Esophagus squamous epithelium (tissue), 5 donors: ENCODE measurements around the gene PLA2G12A. TPM values are rescaled to one million over a fixed set of nuclear protein-coding genes. Genes with fewer than 3 reads are reported as not detected.

ENCODE experiments used
- DNase-seq: peaks from one replicate; lab custom pipeline; 2025; lab: John Stamatoyannopoulos, UW
- H3K27ac ChIP-seq, 4 donors: fragments of 200-600 bp; sonication (generic); one replicate each; pipeline ENCODE4 v1.5.1; 2016 to 2019; ENCODE audit warnings: mild to moderate bottlenecking in 1 of 4
- H3K27me3 ChIP-seq, 4 donors: fragments of 200-600 bp; sonication (generic); 1 replicate in 3 of 4; 2 replicates in 1 of 4; pipeline versions ENCODE4 v1.5.1 to v1.6.0; 2017 to 2021; ENCODE audit warnings: antibody characterized with exemption in 1 of 4
- H3K36me3 ChIP-seq, 3 donors: fragments of 200-600 bp; sonication (generic); one replicate each; pipeline ENCODE4 v1.5.1; 2016 to 2019
- H3K4me1 ChIP-seq, 3 donors: fragments of 200-600 bp; sonication (generic); one replicate each; pipeline ENCODE4 v1.5.1; 2017 to 2019
- H3K4me3 ChIP-seq, 4 donors: fragments of 200-600 bp; sonication (generic); 1 replicate in 3 of 4; 2 replicates in 1 of 4; pipeline ENCODE4 v1.5.1; 2016 to 2019; ENCODE audit warnings: mild to moderate bottlenecking in 2 of 4, moderate library complexity in 1 of 4
- H3K9me3 ChIP-seq, 3 donors: fragments of 200-600 bp; sonication (generic); one replicate each; pipeline ENCODE4 v1.5.1; 2016 to 2019
- POLR2A ChIP-seq, 4 donors: fragments of 450-650 bp; IDR thresholded peaks; one replicate each; pipeline ENCODE4 v1.6.1; 2017; ENCODE audit warnings: antibody characterized with exemption in 4 of 4, mild to moderate bottlenecking in 4 of 4, moderate library complexity in 3 of 4
- WGBS, 2 donors: methylation state at CpG; one replicate each; pipeline ENCODE4 v1.1.5; 2018; 5-methylcytosine and 5-hydroxymethylcytosine counted together
- intact Hi-C: fragments of 100-400 bp; cut with DNase I; formaldehyde crosslinking; loops from one replicate; pipeline ENCODE4 v1.15.0; 2022
- total RNA-seq, 4 donors: library from RNA; depleted of rRNA; stranded (reverse); fragments of >200 nt; gene quantifications; one replicate each; pipeline ENCODE4 v1.1.0, GENCODE V29; 2016
- TF ChIP-seq, protein P1 (sequence below), 6 experiments: fragments of 450-650 bp in 4 of 6; fragments of 200-600 bp in 2 of 6; sonication (generic) in 2 of 6; IDR thresholded peaks; one replicate each; pipeline ENCODE4 v1.5.1; 2016 to 2019; ENCODE audit warnings: antibody characterized with exemption in 6 of 6, mild to moderate bottlenecking in 4 of 6, moderate library complexity in 4 of 6
- donor health status: DM: yes; HTN: yes; CAD: no.

PLA2G12A gene
- 10 to 100 TPM; 10.8 to 66.6 (median 25.2) TPM for total RNA-seq

DNA sequence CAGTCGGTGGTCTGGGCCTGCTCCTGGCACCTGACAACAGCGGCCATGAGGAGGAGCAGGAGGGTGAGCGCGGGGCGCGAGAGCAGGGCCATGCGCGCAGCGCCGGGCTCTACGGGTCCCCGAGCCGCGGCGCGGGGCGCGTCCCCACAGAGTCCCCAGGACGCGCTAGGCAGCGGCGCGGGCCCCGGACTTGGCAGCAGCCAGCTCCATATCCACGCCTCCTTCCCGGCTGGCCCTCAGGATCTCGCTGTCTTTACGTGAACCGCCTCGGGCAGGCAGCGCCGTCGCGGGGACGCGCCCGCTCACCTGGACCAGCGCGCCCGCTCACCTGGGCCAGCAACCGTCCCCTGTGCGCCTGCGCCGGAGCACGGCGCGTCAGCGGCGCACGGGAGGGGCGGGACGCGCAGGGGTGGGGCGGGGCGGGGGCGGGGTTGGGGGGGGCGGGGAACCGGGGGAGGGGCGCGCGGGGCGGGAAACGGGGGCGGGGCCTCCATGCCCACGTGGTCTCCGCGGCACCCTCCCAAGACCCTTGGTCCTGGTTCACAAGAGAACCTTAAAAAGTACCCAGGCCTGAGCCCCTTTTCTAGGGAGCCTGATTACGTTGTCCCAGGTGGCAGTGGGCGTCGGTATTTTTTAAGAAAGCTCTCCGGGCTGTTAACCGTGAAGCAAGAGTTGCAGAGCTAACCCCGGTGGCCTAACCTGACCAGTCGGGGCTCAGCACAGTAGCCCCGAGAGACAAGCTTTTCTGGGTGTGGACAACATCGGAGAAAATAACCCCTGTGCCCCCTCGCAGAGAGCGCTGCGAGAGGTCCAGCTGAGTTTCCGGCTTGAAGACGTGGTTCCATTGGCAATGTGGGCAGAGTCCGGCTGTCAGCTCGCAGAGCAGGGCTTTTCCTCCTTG lies at the start of gene PLA2G12A:
Gene PLA2G12A (minus strand): TSS at position 353 of the 901 bp plus-strand sequence. CDS start 261 bp downstream, at position 92.
- intact Hi-C loops: loop anchor here (5.0 to 10.0 kb wide), 2 partner anchors 87 to 295 kb away; partner anchors contain the start of genes GAR1 and SEC24B
- no peaks in the 10 kb centered on the region for H3K9me3 ChIP-seq
- peak within 1 kb of the TSS; percentile 88 to 91 (median 89) for H3K27ac ChIP-seq
- H3K4me3 ChIP-seq: peak within 1 kb of the TSS; percentile 78 to 94 (median 83)
- peaks cover 3 to 31% (median 5%) of the 10 kb centered on the region in 3 donors for H3K4me1 ChIP-seq
- peak in 3 of 4 donors; percentile 18 to 85 (median 55) for TF ChIP-seq POLR2A (IDR thresholded peaks at IDR 0.05)
- TF ChIP-seq, protein P1, sequence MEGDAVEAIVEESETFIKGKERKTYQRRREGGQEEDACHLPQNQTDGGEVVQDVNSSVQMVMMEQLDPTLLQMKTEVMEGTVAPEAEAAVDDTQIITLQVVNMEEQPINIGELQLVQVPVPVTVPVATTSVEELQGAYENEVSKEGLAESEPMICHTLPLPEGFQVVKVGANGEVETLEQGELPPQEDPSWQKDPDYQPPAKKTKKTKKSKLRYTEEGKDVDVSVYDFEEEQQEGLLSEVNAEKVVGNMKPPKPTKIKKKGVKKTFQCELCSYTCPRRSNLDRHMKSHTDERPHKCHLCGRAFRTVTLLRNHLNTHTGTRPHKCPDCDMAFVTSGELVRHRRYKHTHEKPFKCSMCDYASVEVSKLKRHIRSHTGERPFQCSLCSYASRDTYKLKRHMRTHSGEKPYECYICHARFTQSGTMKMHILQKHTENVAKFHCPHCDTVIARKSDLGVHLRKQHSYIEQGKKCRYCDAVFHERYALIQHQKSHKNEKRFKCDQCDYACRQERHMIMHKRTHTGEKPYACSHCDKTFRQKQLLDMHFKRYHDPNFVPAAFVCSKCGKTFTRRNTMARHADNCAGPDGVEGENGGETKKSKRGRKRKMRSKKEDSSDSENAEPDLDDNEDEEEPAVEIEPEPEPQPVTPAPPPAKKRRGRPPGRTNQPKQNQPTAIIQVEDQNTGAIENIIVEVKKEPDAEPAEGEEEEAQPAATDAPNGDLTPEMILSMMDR (IDR thresholded peaks at IDR 0.05): no peak
- 0 to 1% methylated on average over 1 to 12 of the region's 83 CpGs for WGBS, 2 donors
- DNase-seq: peak; percentile 15
- H3K36me3 ChIP-seq: no peaks in the 10 kb centered on the region
- H3K27me3 ChIP-seq: no peaks in the 10 kb centered on the region

DNA sequence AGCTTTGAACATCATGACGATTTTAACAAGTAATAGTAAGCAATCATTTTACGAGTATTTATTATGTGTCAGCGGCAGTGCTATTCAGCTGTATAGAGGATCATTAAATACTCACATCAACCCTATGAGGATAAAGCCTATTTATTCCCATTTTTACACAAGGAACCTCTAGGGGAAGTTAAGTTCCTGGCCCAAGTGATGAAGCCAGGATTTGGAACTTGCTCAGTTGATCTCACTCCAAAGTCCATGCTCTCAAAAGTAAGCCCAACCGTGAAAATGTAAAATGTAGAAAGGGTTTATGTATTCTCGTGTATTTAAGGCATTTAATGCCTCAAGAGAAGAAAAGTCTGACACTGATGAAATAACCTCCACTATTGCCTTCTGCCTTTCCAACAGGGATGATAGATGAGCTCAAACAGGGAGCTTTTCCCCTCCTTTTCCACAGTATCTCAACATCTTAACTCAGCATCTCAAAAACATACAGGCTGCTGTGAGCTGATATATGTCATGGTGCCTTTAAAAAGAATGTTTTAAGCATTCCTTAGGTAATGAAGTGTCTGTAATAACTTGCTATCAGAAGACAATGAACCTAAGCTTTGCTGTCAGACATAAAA lies 35.0 kb upstream of the PLA2G12A start:
- Histone ChIP-seq H3K4me1 (no peaks in the 10 kb centered on the region), H3K36me3 (no peaks in the 10 kb centered on the region), H3K27me3 (no peaks in the 10 kb centered on the region), H3K4me3 (no peak overlapping the region), H3K9me3 (no peaks in the 10 kb centered on the region), H3K27ac (no peak overlapping the region)
- intact Hi-C loops: no loop called here
- no peak for DNase-seq
- WGBS, 2 donors: 61 to 83% methylated on average over 5 of the region's 5 CpGs
- TF ChIP-seq, protein P1 (IDR thresholded peaks at IDR 0.05): no peak
- TF ChIP-seq POLR2A (IDR thresholded peaks at IDR 0.05): no peak

DNA sequence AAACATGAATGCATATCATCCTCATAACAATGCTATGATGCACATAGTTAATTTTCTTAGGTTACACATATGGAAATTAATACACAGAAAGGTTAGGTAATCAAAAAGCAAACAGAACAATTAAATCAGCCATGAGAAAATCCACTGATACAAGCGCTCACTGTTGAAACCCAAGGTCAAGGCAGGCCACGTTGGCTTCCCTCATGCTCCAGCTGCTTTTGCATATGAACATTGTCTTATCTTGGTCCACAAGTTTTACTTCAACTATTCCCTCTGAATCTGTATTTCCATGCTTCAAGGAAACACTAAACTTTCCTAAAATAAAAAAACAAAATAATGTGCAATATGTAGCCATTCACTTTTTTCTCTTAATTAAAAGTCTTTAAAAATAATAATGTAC lies 34.5 kb upstream of the PLA2G12A start:
- Histone ChIP-seq H3K9me3 (no peaks in the 10 kb centered on the region), H3K4me1 (no peaks in the 10 kb centered on the region), H3K27ac (no peak overlapping the region), H3K27me3 (no peaks in the 10 kb centered on the region), H3K36me3 (no peaks in the 10 kb centered on the region), H3K4me3 (no peak overlapping the region)
- DNase-seq: no peak
- no peak for TF ChIP-seq POLR2A (IDR thresholded peaks at IDR 0.05)
- TF ChIP-seq, protein P1 (IDR thresholded peaks at IDR 0.05): no peak
- WGBS, 2 donors: 62 to 77% methylated on average over 2 of the region's 2 CpGs
- intact Hi-C loops: no loop called here

DNA sequence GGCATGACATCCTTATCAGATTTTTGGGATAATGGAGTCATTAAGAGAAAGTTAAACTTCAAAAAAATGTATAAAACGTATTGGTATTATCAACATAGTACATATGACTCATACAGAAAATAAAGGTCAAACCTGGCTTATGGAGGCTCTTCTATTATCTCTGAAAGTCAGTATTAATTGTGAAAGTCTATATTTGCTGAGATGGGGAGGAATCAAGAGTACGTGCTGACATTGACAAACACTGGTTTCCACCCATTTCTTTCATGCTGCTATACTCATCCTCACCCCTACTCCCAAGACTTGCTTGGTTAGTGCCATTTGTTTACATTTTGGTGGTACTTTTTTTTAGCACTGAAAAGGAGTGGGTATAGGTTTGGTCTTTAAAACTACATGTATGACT lies 30.8 kb upstream of the PLA2G12A start:
- H3K36me3 ChIP-seq: no peaks in the 10 kb centered on the region
- no peaks in the 10 kb centered on the region for H3K27me3 ChIP-seq
- WGBS, 2 donors: 65 to 69% methylated on average over 2 of the region's 2 CpGs
- intact Hi-C loops: no loop called here
- H3K4me1 ChIP-seq: no peaks in the 10 kb centered on the region
- H3K27ac ChIP-seq: no peak overlapping the region
- no peak overlapping the region for H3K4me3 ChIP-seq
- no peaks in the 10 kb centered on the region for H3K9me3 ChIP-seq
- DNase-seq: no peak
- TF ChIP-seq, protein P1 (IDR thresholded peaks at IDR 0.05): no peak
- TF ChIP-seq POLR2A (IDR thresholded peaks at IDR 0.05): no peak

DNA sequence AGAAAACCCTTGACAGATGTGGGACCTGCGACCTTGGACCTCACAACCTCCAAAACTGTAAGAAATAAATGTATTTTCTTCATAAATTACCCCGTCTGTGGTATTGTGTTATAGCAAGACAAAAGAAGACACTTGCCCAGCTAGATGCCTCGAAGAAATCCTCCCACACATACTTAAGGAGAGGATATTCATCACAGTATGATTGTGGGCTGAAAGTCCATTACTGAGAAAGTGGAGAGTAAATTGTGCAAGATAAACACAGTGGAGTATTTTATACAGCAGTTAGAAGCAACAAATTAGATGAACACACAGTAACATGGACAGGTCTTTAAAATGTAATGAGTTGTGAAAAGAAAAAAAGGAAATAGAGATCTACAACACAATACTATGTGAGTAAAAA lies 25.8 kb upstream of the PLA2G12A start:
- Histone ChIP-seq H3K4me1 (no peaks in the 10 kb centered on the region), H3K27me3 (no peaks in the 10 kb centered on the region), H3K27ac (no peak overlapping the region), H3K4me3 (no peak overlapping the region), H3K9me3 (no peaks in the 10 kb centered on the region), H3K36me3 (no peaks in the 10 kb centered on the region)
- no peak for DNase-seq
- intact Hi-C loops: no loop called here
- 66 to 74% methylated on average over 3 of the region's 3 CpGs for WGBS, 2 donors
- no peak for TF ChIP-seq POLR2A (IDR thresholded peaks at IDR 0.05)
- TF ChIP-seq, protein P1 (IDR thresholded peaks at IDR 0.05): no peak
